Stimulated activated CD4-positive, alpha-beta T cell treated with anti-CD3 and anti-CD28 coated beads, TNF-alpha, amount 100 ng/mL, for 4 hours (primary cell): ENCODE results near the gene MIXL1.
A peak's percentile ranks its signal among the peaks of the same experiment; 100 is the strongest.
"Not testable (repeated sequence)": the region's sequence is repeated elsewhere in the genome, so short reads cannot be mapped to it uniquely, and the experiment has no call there.

ENCODE experiments used
- DNase-seq, 3 experiments: peaks; one replicate each; pipeline ENCODE4 v3.0.0-alpha.2; 2020; ENCODE audit warnings: low read depth in 3 of 3

The MIXL1 gene

GRCh38 chr1:226223157-226223785 lies at the start of gene MIXL1:
Gene MIXL1, plus strand, starts transcription at chr1:226223664. Its CDS starts 18 bp downstream, at chr1:226223682.
- no peak for DNase-seq

DNA sequence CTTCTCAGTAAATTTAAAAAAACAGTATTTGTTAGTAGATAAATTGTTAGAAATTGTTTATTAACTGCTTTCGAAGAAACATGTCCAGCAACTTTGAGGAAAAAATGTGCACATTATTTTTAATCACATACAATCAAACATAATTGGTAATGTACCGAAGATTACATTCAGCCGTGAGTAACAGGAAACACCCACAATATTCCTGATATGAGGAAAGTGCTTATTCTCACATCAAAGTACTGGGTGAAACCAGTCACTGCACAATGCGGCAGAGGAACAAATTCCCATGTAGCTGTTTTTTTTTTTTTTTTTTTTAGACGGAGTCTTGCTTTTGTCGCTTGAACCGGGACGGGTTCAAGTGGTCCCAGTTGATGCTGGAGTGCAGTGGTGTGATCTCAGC lies 46.6 kb upstream of the MIXL1 start:
- no peak for DNase-seq

GRCh38 chr1:226181996-226182714 lies 41.3 kb upstream of the MIXL1 start:
- no peak for DNase-seq

DNA sequence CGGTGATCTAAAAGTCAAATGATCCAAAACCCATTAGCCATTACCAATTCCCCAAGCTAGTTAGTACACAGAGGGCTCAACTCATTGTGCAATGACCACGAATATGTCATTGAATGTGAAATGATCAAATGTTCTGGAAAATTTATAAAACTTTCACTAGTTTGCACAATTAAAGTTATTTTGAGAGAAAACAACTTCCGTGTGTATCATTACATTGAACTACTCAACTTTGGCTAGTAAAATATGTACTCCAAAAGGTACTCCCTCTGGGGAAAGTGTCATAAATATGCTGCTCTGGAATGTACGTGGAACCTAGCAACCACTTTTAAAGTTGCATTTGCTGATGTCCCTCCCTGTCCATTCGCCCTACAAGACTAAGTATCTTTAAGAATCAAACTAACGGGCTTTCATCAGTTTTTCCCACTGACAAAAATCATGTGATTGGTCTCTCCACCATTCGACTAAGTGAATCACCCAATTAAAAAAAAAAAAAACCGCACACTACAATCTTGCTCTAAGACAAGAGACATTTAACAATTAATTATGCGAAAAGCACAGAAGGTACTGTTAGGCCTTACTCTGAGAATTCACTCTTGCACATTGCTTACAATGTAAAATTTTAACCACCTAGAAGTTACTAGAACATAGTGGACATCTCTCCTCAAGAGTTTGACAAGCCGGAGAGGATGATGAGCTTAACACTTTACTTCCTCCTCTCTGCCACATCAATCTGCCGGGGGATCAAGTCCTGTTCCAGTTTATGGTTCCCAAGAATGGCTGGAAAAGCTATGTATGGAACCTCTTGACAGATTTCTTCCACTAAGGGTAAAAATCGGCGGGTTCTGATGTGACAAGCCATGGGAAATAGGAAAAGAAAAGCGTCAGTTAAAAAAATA lies 38.1 kb upstream of the MIXL1 start:
- no peak for DNase-seq

DNA sequence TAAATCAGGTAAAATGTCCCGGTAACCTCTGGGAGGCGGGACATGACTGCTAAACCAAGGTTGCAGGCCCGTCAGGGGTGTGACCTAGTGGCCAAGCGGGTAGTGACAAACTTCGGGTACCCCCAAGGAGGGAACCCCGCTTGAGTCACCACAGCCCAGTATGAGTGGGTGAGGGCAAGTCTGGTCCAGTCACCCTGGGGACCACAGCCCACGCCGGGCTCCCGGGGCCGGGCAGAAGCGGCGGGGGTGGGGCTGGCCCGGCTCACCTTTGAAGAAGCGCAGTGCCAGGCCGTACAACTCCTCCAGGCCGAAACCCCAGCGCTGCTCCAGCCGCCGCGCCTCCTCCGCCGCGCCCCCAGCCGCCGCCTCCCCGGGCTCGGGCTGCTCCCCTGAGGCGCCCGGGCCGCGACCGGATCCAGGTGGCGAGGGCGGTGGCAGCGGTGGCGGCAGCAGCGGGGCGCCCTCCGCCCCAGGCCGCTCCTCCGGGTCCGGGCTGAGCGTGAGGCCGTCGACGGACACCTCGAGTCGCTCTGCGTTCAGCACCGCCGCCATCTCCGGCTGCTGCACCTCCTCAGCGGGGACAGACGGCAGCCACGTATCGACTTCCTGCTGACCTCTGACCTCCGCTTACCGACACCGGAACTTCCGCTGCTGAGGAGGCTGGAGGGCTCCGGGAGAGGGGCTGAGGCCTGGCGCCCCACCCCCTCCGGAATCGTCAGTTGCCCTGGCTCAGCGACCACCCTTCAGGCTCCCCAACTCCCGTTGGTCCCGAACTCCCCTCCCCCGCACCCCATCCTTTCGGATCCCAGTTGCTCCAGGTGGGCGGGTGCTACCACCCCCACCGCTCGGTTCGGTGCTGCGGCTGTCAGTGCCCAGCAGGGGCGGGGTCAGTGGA lies 37.1 kb upstream of the MIXL1 start, which contains the start of gene ACBD3:
ACBD3 (minus strand) TSS at position 618 of the 895 bp plus-strand sequence; CDS start at position 552, 66 bp downstream.
- DNase-seq, result peak; percentile 65 to 67 (median 66)

DNA sequence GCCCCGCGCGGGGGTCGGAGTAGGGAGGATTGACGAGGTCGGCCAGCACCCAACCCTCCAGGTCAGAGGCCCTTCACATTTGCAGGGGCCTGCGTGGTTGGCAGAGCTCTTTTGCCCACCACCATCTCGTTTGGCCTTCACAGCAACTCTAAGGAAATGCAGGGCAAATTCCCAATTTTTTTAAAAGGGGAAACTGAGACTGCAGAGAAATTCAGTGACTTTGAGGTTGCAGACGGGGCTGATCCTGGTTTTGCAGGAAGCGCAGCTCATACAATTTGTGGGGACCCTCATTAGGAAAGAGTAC lies 36.5 kb upstream of the MIXL1 start:
- DNase-seq, result no peak

DNA sequence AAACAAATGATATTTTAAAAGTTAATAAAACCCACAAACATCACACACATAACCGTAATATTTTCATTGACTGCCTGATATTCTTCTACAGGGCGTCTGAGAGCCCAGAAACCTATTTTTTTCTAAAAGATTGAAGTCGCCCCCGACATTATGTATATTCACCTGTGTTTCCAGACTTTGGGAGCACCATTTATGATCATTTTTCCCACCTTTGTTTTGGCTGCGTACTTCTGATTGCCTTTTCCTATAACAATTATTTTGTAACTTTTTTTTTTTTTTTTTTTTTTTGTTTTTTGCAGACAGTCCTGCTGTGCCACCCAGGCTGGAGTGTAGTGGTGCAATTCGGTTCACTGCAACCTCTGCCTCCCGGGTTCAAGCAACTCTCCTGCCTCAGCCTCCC lies 36.1 kb upstream of the MIXL1 start:
- no peak for DNase-seq

GRCh38 chr1:226195144-226195543 lies 28.3 kb upstream of the MIXL1 start:
- no peak for DNase-seq

GRCh38 chr1:226199971-226200370 lies 23.5 kb upstream of the MIXL1 start:
- DNase-seq, result no peak

DNA sequence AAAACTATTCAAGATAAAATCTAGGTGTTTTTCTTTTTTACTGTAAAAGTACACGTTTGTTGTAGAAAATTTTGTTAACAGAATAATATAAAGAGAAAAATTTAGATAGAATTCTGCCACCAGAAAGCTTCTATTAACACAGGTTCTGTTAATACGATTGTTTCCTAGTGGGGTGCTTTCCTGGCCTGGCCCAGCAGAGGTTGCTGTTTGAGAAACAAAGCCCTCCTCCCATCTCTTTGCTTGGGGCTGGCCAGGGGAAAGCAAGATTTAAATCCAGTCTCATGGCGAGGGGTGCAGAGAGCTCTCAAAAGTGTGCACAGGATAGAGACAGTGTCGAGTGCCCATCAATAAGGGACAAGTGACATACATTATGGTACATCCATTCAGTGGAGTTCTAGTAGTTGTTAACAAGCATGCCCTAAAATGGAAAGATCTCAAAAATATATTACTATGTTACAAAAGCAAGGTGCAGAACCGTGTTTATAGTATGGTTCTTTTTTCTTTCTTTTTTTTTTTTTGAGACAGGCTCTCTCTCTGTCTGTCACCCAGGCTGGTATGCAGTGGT lies 22.4 kb upstream of the MIXL1 start:
- DNase-seq, result no peak

GRCh38 chr1:226202246-226202645 lies 21.2 kb upstream of the MIXL1 start:
- no peak for DNase-seq

DNA sequence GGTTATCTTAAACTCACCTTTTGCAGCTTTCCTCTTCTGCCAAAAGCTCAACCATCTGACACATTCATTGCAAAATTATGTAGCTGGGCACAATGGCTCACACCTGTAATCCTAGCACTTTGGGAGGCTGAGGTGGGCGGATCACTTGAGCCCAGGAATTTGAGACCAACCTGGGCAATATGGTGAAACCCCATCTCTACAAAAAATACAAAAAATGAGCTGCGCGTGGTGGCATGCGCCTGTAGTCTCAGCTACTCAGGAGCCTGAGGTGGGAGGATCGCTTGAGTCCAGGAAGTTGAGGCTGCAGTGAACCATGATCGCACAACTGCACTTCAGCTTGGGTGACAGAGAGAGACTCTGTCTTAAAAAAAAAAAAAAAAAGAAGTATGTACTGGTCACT lies 20.8 kb upstream of the MIXL1 start:
- DNase-seq, result not testable (repeated sequence)

DNA sequence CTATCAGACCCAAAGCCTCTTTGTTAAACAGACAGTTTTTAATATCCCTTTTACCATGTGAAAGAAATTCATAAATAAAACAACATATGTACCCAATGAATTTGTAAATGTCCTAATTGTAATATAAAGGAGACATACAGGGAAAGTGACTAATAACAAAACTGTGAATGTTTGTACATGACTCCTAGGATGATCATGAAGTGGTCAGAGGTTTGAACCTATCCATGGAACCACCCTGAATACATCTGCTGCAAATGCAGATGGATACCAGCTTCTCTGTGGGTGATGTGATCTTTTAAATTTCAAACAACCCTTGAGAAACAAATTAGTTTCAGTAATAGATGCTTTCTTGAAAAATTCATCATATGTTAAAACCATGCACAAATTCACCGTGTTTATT lies 20.2 kb upstream of the MIXL1 start:
- DNase-seq, result no peak

DNA sequence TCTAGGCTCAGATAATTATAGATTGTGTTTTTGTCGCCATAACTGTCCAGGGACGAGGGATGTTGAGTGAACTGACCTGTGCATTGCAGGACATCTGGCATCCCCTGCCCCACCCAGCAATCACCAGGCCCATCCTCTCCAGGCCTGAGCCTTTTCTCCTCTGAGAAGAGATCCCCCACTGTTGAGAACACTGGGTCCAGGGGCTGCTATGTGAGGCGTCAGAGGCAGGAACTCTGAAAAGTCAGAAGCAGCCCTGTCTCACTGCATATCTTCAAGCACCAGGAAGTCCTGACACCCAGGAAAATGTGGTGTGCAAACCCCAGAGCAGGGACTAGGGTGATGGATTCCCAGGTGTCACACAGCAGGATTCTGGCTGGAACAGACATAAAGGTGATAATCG lies 19.8 kb upstream of the MIXL1 start:
- DNase-seq, result no peak

DNA sequence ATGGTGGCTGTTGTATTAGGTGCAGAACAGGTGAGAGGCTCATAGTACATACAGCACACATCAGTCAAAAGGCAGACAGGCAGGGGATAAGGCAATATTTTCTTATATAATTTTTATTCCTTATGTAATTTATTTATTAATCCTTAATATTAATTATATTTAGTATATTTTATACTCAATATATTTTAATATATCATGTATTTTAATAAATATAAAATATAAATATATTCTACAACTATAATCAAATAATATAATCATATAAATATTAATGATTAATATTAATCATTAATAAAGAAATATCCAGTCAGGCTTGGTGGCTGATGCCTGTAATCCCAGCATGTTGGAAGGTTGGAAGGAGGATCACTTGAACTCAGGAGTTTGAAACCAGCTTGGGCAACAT lies 19.3 kb upstream of the MIXL1 start:
- no peak for DNase-seq

- no peak for DNase-seq
Observed at GRCh38 chr1:226207048-226207447, 16.4 kb upstream of the MIXL1 start.

- no peak for DNase-seq
Observed at GRCh38 chr1:226209307-226210059, 14.0 kb upstream of the MIXL1 start.

GRCh38 chr1:226210571-226211176 lies 12.8 kb upstream of the MIXL1 start:
- DNase-seq, result no peak

DNA sequence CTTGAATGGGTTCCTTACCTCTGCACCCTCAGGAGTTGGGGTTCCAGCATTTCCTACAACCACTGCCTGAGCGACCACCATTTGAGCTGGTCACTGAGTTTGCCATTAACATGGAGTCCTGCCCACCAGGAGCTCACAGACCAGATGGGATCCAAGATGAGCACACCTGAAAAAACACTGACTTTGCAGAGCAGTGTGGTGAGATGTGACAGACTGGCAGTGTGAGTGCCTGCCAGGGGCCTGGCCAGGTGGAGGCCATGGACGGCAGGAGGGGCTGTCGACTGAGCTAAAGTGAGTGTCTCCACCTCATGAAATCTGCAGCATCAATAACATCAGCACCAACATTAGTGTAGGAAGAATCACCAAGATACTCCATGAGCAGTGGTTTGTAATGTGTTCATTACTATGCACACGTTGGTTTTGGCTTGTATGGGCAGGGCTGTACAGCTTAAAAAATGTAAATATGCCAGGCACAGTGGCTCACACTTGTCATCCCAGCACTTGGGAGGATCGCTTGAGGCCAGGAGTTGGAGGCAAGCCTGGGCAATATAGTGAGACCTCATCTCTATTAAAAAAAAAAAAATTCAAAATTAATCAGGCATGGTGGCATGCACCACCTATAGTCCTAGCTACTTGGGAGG lies 12.2 kb upstream of the MIXL1 start:
- DNase-seq, result no peak

DNA sequence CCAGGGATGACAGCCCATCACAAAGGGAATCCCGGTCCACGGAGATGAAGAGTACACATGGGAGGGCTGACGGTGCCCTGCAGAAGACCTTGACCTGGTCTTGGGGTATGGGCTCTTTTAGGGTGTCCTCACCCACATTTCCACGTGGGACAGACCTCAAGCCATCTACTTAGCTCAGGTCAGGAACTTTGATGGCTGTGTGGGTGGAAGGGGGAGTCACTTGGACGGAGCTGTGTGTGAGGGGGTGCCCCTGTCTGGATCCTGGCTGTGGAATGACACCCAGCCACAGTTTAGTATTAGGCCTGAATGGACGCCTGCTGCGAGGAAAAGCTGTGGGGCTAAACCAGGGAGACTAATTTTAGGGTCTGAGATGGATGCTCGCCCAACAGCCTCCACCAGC lies 10.9 kb upstream of the MIXL1 start:
- DNase-seq, result no peak
